ENCODE results near the gene NUP133. TPM values are rescaled to one million over a fixed set of nuclear protein-coding genes. Genes with fewer than 3 reads are reported as not detected.

The NUP133 gene
- total RNA-seq, 2 donors from 2014 or later: 13.5 to 16.3 TPM

DNA sequence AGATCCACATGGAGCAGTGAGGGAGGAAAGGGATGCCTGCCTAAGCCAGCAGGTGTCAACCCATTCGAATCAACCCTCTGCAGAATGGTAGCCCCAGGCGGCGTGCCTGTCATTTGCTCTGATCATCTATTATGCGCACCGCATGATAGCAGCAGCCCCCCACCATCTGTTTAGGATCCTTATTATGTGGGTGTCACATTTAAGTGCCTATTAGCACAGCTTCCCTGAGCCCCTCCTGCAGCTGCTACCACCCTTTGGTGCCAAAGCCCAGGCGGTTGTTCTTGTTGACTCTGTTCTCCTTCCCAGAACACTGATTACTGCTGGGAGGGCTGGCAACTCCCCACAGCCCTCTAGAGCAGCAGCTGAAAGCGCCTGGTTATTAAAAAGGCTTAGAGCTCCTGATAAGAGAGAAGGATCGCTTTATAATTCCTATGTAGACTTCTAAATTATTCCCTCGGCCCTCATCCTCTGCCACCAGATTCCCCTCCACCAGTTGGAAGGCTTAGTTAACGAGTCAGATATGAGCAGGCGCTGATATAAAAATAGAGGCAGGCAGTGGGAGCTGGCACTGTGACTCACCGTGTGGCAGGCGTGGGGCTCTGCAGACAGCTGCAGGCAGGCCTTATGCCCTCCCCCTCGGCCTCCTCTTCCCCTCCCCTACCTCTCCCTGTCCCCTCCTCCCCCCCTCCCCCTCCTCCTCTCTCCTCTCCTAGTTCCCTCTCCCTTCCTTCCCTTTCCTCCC lies 97.3 kb downstream of the NUP133 start:
- TF ChIP-seq, protein P1, sequence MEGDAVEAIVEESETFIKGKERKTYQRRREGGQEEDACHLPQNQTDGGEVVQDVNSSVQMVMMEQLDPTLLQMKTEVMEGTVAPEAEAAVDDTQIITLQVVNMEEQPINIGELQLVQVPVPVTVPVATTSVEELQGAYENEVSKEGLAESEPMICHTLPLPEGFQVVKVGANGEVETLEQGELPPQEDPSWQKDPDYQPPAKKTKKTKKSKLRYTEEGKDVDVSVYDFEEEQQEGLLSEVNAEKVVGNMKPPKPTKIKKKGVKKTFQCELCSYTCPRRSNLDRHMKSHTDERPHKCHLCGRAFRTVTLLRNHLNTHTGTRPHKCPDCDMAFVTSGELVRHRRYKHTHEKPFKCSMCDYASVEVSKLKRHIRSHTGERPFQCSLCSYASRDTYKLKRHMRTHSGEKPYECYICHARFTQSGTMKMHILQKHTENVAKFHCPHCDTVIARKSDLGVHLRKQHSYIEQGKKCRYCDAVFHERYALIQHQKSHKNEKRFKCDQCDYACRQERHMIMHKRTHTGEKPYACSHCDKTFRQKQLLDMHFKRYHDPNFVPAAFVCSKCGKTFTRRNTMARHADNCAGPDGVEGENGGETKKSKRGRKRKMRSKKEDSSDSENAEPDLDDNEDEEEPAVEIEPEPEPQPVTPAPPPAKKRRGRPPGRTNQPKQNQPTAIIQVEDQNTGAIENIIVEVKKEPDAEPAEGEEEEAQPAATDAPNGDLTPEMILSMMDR (IDR thresholded peaks at IDR 0.05): peak in 3 of 7 experiments; percentile 17 to 29 (median 19)
- peak in 1 of 3 donors; percentile 27 for TF ChIP-seq POLR2A (IDR thresholded peaks at IDR 0.05)
- H3K36me3 ChIP-seq (replicated peaks in 1 of 2; ENCODE audit: insufficient read depth in 1 of 2, low read depth in 2 of 2): no peaks in the 10 kb centered on the region
- H3K27ac ChIP-seq: peak overlapping the region in 3 of 4 donors; percentile 54 to 71 (median 54)
- DNase-seq: peak; percentile 66 to 87 (median 85)
- H3K4me1 ChIP-seq: peaks cover 29% of the 10 kb centered on the region
- H3K27me3 ChIP-seq: peaks cover 0 to 16% of the 10 kb centered on the region in 2 donors
- WGBS, 2 donors: 18 to 21% methylated on average over 14 of the region's 14 CpGs
- intact Hi-C loops (cut with DNase I): no loop called here
- H3K4me3 ChIP-seq: no peak overlapping the region
- no peaks in the 10 kb centered on the region for H3K9me3 ChIP-seq
- ATAC-seq: peak; percentile 87

DNA sequence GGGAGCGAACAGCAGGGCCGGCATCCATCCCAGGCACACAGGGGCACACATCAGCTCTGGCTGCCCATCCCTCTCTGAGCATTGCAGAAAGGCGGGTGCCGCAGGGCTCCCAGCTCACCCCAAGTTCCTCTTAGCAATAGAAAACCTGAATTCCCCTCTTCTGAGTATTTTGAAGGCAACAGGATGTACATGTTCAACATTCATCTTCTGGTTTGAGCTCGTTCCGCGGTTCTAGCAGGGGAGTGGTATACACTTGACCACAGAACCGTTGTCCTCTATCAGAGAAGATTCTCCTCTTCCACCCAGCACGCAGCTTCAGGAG lies 97.8 kb downstream of the NUP133 start:
- Histone ChIP-seq H3K36me3 (replicated peaks in 1 of 2; ENCODE audit: insufficient read depth in 1 of 2, low read depth in 2 of 2) (no peaks in the 10 kb centered on the region), H3K4me3 (no peak overlapping the region), H3K27ac (peak overlapping the region in 1 of 4 donors; percentile 71), H3K9me3 (no peaks in the 10 kb centered on the region), H3K4me1 (peaks cover 29% of the 10 kb centered on the region), H3K27me3 (peaks cover 0 to 16% of the 10 kb centered on the region in 2 donors)
- ATAC-seq: no peak
- DNase-seq: no peak
- TF ChIP-seq POLR2A (IDR thresholded peaks at IDR 0.05): no peak
- TF ChIP-seq, protein P1 (IDR thresholded peaks at IDR 0.05): no peak
- intact Hi-C loops (cut with DNase I): no loop called here
- 43 to 59% methylated on average over 8 to 9 of the region's 9 CpGs for WGBS, 2 donors

DNA sequence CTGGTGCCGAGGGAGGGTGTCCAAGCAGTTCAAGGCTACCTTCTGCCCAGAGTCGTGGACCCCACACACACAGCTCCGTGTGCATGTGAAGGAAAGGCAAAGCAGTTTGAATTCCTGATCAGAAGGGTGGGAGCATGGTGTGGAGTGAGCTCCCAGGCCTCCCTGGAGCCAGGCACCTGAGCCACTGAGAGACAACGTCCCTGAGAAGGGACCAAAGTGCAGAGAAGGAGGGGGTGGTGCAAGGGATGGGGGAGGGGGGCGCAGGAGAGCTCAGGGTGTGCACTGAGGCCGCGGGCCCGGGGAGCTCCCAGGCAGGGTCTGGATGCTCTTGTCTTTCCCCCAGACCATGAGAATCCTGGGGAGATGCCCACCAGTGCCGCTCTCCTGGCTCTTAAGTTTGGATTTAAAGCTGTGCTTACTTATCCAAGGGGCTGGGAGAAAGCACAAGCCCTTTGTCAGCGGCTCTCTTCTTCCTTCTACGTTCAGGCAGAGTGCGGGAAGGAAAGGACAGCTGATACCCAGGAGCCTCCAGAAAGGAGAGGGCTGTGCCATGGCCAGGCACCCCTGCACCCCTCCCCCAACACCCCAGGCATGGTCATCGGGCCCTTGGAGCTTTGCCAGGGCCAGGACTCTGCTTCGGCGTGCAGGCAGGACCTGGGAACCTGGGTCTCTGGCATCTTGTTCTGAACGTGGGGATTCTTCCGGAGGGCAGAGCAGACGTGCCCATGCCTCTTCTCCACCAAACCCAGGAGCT lies 98.3 kb downstream of the NUP133 start:
- intact Hi-C loops (cut with DNase I): no loop called here
- Histone ChIP-seq H3K27me3 (peaks cover 0 to 16% of the 10 kb centered on the region in 2 donors), H3K4me1 (peaks cover 29% of the 10 kb centered on the region), H3K36me3 (replicated peaks in 1 of 2; ENCODE audit: insufficient read depth in 1 of 2, low read depth in 2 of 2) (no peaks in the 10 kb centered on the region), H3K4me3 (no peak overlapping the region), H3K27ac (no peak overlapping the region), H3K9me3 (no peaks in the 10 kb centered on the region)
- WGBS, 2 donors: 42 to 45% methylated on average over 11 to 17 of the region's 18 CpGs
- TF ChIP-seq, protein P1 (IDR thresholded peaks at IDR 0.05): no peak
- TF ChIP-seq POLR2A (IDR thresholded peaks at IDR 0.05): no peak
- no peak for ATAC-seq
- peak in 2 of 4 donors; percentile 40 to 42 for DNase-seq

DNA sequence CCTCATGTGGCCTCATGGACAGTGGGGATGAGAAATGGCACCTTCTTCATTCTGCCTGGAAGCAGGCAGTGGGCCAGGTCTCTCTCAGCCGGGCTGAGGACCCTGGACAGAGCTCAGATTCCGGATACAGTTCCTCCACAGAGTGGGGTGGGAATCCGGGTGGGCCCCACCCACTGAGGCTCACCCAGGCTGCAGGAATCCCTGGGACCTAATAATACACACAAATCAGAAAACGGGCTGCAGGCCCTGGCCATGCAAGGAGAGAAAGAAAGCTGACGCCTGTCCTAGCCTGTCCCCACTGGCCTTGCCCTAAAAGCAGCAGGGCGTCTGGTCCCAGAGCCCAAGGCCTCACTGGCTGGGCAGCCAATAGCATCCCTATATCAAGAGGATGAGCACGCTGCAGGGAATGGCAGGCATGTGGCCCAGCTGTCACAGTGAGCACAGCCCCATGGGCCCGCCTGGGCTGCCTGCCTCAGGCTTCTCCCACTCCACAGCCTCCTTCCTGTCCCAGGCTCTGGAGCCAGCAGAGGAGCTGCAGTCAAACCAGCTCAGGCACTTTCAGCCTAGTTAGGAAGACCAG lies 99.6 kb downstream of the NUP133 start:
- 81 to 86% methylated on average over 6 to 8 of the region's 8 CpGs for WGBS, 2 donors
- no peak overlapping the region for H3K4me3 ChIP-seq
- peaks cover 29% of the 10 kb centered on the region for H3K4me1 ChIP-seq
- no peaks in the 10 kb centered on the region for H3K9me3 ChIP-seq
- TF ChIP-seq, protein P1 (IDR thresholded peaks at IDR 0.05): no peak
- TF ChIP-seq POLR2A (IDR thresholded peaks at IDR 0.05): no peak
- peaks cover 0 to 16% of the 10 kb centered on the region in 2 donors for H3K27me3 ChIP-seq
- no peak for ATAC-seq
- intact Hi-C loops (cut with DNase I): no loop called here
- H3K36me3 ChIP-seq (replicated peaks in 1 of 2; ENCODE audit: insufficient read depth in 1 of 2, low read depth in 2 of 2): no peaks in the 10 kb centered on the region
- no peak overlapping the region for H3K27ac ChIP-seq
- DNase-seq: no peak
